SK-N-SH (cell line): Measurements from ENCODE around the gene RIN3. TPM values are rescaled to one million over a fixed set of nuclear protein-coding genes. Genes with fewer than 3 reads are reported as not detected.

Source experiments
- CTCF ChIA-PET: fragments of 300-600, 350-600 bp; formaldehyde crosslinking; extraction: SDS; loops from one replicate; lab custom pipeline; 2021; lab: Yijun Ruan, JAX
- POLR2A ChIA-PET: fragments of 350-600 bp; sonication (Branson Sonifier 250); formaldehyde crosslinking; extraction: SDS; loops from one replicate; lab custom pipeline; 2020; ENCODE audit warnings: antibody characterized with exemption, inconsistent platforms; lab: Yijun Ruan, JAX
- DNase-seq: peaks from one replicate; pipeline ENCODE4 v3.0.0; 2012
- H2AFZ ChIP-seq: fragments of 200-600 bp; sonication (generic); 2 replicates; pipeline ENCODE4 v1.8.1; 2016; ENCODE audit warnings: antibody characterized with exemption, mild to moderate bottlenecking, low read depth
- H3F3A ChIP-seq: fragments of 200-600 bp; sonication (generic); replicated peaks from 2 replicates; pipeline ENCODE3; 2016; ENCODE audit warnings: antibody characterized with exemption, mild to moderate bottlenecking; ENCODE audit not compliant: insufficient read depth
- H3K27ac ChIP-seq, 2 experiments: fragments of 200-500 bp in 1 of 2; fragments of 200-600 bp in 1 of 2; sonication (Bioruptor generic) in 1 of 2; sonication (generic), shearing (Covaris generic) in 1 of 2; 2 replicates each; pipeline versions ENCODE4 v1.5.1 to v1.6.1; 2014 to 2016; ENCODE audit warnings: low read depth in 2 of 2, inconsistent platforms in 1 of 2, low read length in 1 of 2, mild to moderate bottlenecking in 1 of 2, mixed read lengths in 1 of 2
- H3K27me3 ChIP-seq: fragments of 200-600 bp; sonication (generic), shearing (Covaris generic); 2 replicates; pipeline ENCODE4 v1.6.1; 2016; ENCODE audit warnings: mixed run types; ENCODE audit not compliant: insufficient read depth
- H3K36me3 ChIP-seq, 2 experiments: fragments of 200-500 bp in 1 of 2; fragments of 200-600 bp in 1 of 2; sonication (Bioruptor generic) in 1 of 2; sonication (generic) in 1 of 2; replicated peaks in 1 of 2; 2 replicates each; pipeline versions ENCODE3 to v1.5.1; 2014 to 2016; ENCODE audit warnings: low read length in 1 of 2, mild to moderate bottlenecking in 1 of 2; ENCODE audit not compliant: insufficient read depth in 2 of 2, control insufficient read depth in 1 of 2
- H3K4me1 ChIP-seq, 2 experiments: fragments of 200-500 bp in 1 of 2; fragments of 200-600 bp in 1 of 2; sonication (Bioruptor generic) in 1 of 2; sonication (generic), shearing (Covaris generic) in 1 of 2; 2 replicates each; pipeline versions ENCODE4 v1.5.1 to v1.6.1; 2014 to 2016; ENCODE audit warnings: low read depth in 1 of 2, low read length in 1 of 2, mixed run types in 1 of 2; ENCODE audit not compliant: insufficient read depth in 2 of 2, control insufficient read depth in 1 of 2
- H3K4me2 ChIP-seq: fragments of 200-600 bp; sonication (generic), shearing (Covaris generic); 2 replicates; pipeline ENCODE4 v1.6.1; 2017; ENCODE audit warnings: mixed run types
- H3K4me3 ChIP-seq, 2 experiments: fragments of 200-500 bp in 1 of 2; fragments of 200-600 bp in 1 of 2; sonication (Bioruptor generic) in 1 of 2; sonication (generic), shearing (Covaris generic) in 1 of 2; 2 replicates each; pipeline versions ENCODE4 v1.5.1 to v1.8.1; 2014 to 2016; ENCODE audit warnings: low read depth in 2 of 2, inconsistent platforms in 1 of 2, low read length in 1 of 2, mild to moderate bottlenecking in 1 of 2, mixed read lengths in 1 of 2, moderate library complexity in 1 of 2
- H3K79me2 ChIP-seq: fragments of 200-600 bp; sonication (generic); 2 replicates; pipeline ENCODE4 v1.8.1; 2017; ENCODE audit warnings: mild to moderate bottlenecking; ENCODE audit not compliant: insufficient read depth
- H3K9ac ChIP-seq: fragments of 200-600 bp; sonication (generic); 2 replicates; pipeline ENCODE4 v1.6.1; 2017; ENCODE audit warnings: mixed run types
- H3K9me2 ChIP-seq: fragments of 200-600 bp; sonication (generic); 2 replicates; pipeline ENCODE4 v1.6.1; 2017; ENCODE audit warnings: mixed run types
- H3K9me3 ChIP-seq: fragments of 200-600 bp; sonication (generic); 2 replicates; pipeline ENCODE4 v1.6.1; 2017; ENCODE audit warnings: mixed run types, mild to moderate bottlenecking, moderate library complexity
- H4K20me1 ChIP-seq: fragments of 200-600 bp; sonication (generic); 2 replicates; pipeline ENCODE4 v1.6.1; 2017; ENCODE audit warnings: mild to moderate bottlenecking, mixed run types; ENCODE audit not compliant: insufficient read depth
- CHD2 ChIP-seq: fragments of 150-350 bp; IDR thresholded peaks from 2 replicates; pipeline ENCODE4 v1.6.1; 2018; ENCODE audit warnings: low read length; ENCODE audit not compliant: partially characterized antibody
- CTCF ChIP-seq: fragments of 200-600 bp; sonication (generic); IDR thresholded peaks from 2 replicates; pipeline ENCODE4 v1.6.1; 2017; ENCODE audit warnings: antibody characterized with exemption, mild to moderate bottlenecking, moderate library complexity
- ELF1 ChIP-seq: IDR thresholded peaks from 2 replicates; pipeline ENCODE4 v1.4.0; 2012
- EZH2phosphoT487 ChIP-seq: fragments of 200-600 bp; sonication (generic); IDR thresholded peaks from 2 replicates; pipeline ENCODE4 v1.6.1; 2017; ENCODE audit warnings: low read depth, mixed run types, mild to moderate bottlenecking, antibody characterized with exemption, moderate library complexity, borderline replicate concordance
- FOXJ3 ChIP-seq: sonication (generic); formaldehyde crosslinking; IDR thresholded peaks from 2 replicates; pipeline ENCODE4 v1.5.1; 2020; ENCODE audit warnings: mild to moderate bottlenecking, missing genetic modification reagents
- FOXM1 ChIP-seq: IDR thresholded peaks from 2 replicates; pipeline ENCODE4 v1.4.0; 2012; ENCODE audit warnings: low read depth, mild to moderate bottlenecking
- JUND ChIP-seq: IDR thresholded peaks from 2 replicates; pipeline ENCODE4 v1.4.0; 2012
- MEF2A ChIP-seq: IDR thresholded peaks from 2 replicates; pipeline ENCODE4 v1.4.0; 2012; ENCODE audit warnings: low read depth, borderline replicate concordance
- MXI1 ChIP-seq: IDR thresholded peaks from 2 replicates; pipeline ENCODE4 v1.6.1; 2012; ENCODE audit warnings: mild to moderate bottlenecking, low read depth, low read length, improper control_type of control experiment
- NFIC ChIP-seq: IDR thresholded peaks from 2 replicates; pipeline ENCODE4 v1.4.0; 2012; ENCODE audit warnings: borderline replicate concordance
- POLR2AphosphoS5 ChIP-seq: IDR thresholded peaks from 2 replicates; pipeline ENCODE4 v1.6.1; 2012; ENCODE audit warnings: low read depth, low read length
- RCOR1 ChIP-seq: fragments of 150-350 bp; IDR thresholded peaks from 2 replicates; pipeline ENCODE4 v1.6.1; 2017; ENCODE audit warnings: antibody characterized with exemption, low read length
- REST ChIP-seq: IDR thresholded peaks from 2 replicates; pipeline ENCODE4 v1.6.1; 2012; ENCODE audit warnings: mild to moderate bottlenecking, low read depth, low read length, moderate library complexity
- RFX5 ChIP-seq: IDR thresholded peaks from 2 replicates; pipeline ENCODE4 v1.6.1; 2012; ENCODE audit warnings: mild to moderate bottlenecking, improper control_type of control experiment, low read length
- SIN3A ChIP-seq: IDR thresholded peaks from 2 replicates; pipeline ENCODE4 v1.6.1; 2012; ENCODE audit warnings: low read depth, mild to moderate bottlenecking, low read length, moderate library complexity, borderline replicate concordance
- TCF12 ChIP-seq: IDR thresholded peaks from 2 replicates; pipeline ENCODE4 v1.4.0; 2012
- USF1 ChIP-seq: IDR thresholded peaks from 2 replicates; pipeline ENCODE4 v1.4.0; 2012; ENCODE audit warnings: low read depth, borderline replicate concordance
- YY1 ChIP-seq: IDR thresholded peaks from 2 replicates; pipeline ENCODE4 v1.4.0; 2012; ENCODE audit warnings: low read depth, mild to moderate bottlenecking
- ZBTB33 ChIP-seq: IDR thresholded peaks from 2 replicates; pipeline ENCODE4 v1.4.0; 2012; ENCODE audit warnings: low read depth, borderline replicate concordance
- WGBS: methylation state at CpG from one replicate; pipeline ENCODE4 v1.1.6; 2017; ENCODE audit warnings: low lambda C conversion rate; 5-methylcytosine and 5-hydroxymethylcytosine counted together
- polyA plus RNA-seq, 3 experiments: library from polyadenylated mRNA; depleted of rRNA; stranded (reverse); fragments of >200 nt; gene quantifications; 2 replicates each; pipeline ENCODE4 v1.2.3, GENCODE V29; 2012

Gene RIN3
- polyA plus RNA-seq, 1 of the 3 experiments (the other 2 are of a cell fraction) = 12.4 TPM

GRCh38 chr14:92581966-92582566, 68.5 kb downstream of the RIN3 start:
- Histone ChIP-seq H3K79me2 (no peaks in the 10 kb centered on the region), H3K9me2 (no peaks in the 10 kb centered on the region), H3K4me3 (no peak overlapping the region), H3K4me1 (peaks cover 0 to 14% of the 10 kb centered on the region in 2 experiments; a peak in 2 of 4 replicates), H2AFZ (no peak overlapping the region), H3K27me3 (no peaks in the 10 kb centered on the region), H3F3A (peaks cover 23% of the 10 kb centered on the region), H3K27ac (no peak overlapping the region), H3K36me3 (peaks cover 8 to 12% of the 10 kb centered on the region in 2 experiments), H3K4me2 (no peak overlapping the region), H3K9me3 (no peaks in the 10 kb centered on the region), H3K9ac (no peak overlapping the region), H4K20me1 (no peaks in the 10 kb centered on the region)
- no peak for DNase-seq
- POLR2A ChIA-PET = no interaction called here
- CTCF ChIA-PET = no interaction called here
- TF ChIP-seq CTCF = no peak
- no peak for TF ChIP-seq NFIC
- TF ChIP-seq TCF12 = no peak
- no peak for TF ChIP-seq CHD2
- TF ChIP-seq FOXM1 = no peak
- TF ChIP-seq YY1 = no peak
- no peak for TF ChIP-seq ZBTB33
- no peak for TF ChIP-seq RCOR1
- TF ChIP-seq EZH2phosphoT487 = no peak
- TF ChIP-seq MEF2A = no peak
- TF ChIP-seq SIN3A = no peak
- TF ChIP-seq ELF1 = no peak
- TF ChIP-seq USF1 = no peak
- no peak for TF ChIP-seq FOXJ3 (CRISPR knock-in tag)
- TF ChIP-seq POLR2AphosphoS5 = no peak
- no peak for TF ChIP-seq REST
- TF ChIP-seq MXI1 = no peak
- no peak for TF ChIP-seq RFX5
- no peak for TF ChIP-seq JUND
- TF ChIP-seq, all 33 proteins: peak for 0
- 75% methylated on average over 11 of the region's 11 CpGs for WGBS
